ENCODE data around the gene RSPO4. TPM values are rescaled to one million over a fixed set of nuclear protein-coding genes. Genes with fewer than 3 reads are reported as not detected.

Gene RSPO4
- total RNA-seq, 2 experiments from 2014 or later, result 0.14 to 0.25 TPM

GRCh38 chr20:982754-983153 is 19.4 kb downstream of the RSPO4 start:
- Mint-ChIP-seq H3K4me3 (no peak overlapping the region), H3K27me3 (peaks cover 38% of the 10 kb centered on the region), H3K36me3 (ENCODE audit: low read depth) (no peaks in the 10 kb centered on the region), H3K4me1 (ENCODE audit: low read depth) (no peaks in the 10 kb centered on the region), H3K27ac (no peak overlapping the region), H3K9me3 (no peaks in the 10 kb centered on the region)
- POLR2A ChIA-PET, result no interaction called here
- ATAC-seq (ENCODE audit: poor library complexity) (no peak), DNase-seq (no peak)
- no peak overlapping the region for H3K27ac ChIP-seq (ENCODE audit: low read depth in 1 of 2, low read length in 2 of 2)
- no peak for TF ChIP-seq CTCF (IDR thresholded peaks at IDR 0.05)
- H3K4me1 ChIP-seq (ENCODE audit: insufficient read depth, low read length), result no peaks in the 10 kb centered on the region
- H3K4me3 ChIP-seq (ENCODE audit: low read length), result no peak overlapping the region
- CTCF ChIA-PET, result no interaction called here
- H3K36me3 ChIP-seq (ENCODE audit: insufficient read depth, low read length), result no peaks in the 10 kb centered on the region
- peaks cover 0 to 4% of the 10 kb centered on the region in 2 experiments for H3K27me3 ChIP-seq (ENCODE audit: control insufficient read depth in 1 of 2, insufficient read depth in 2 of 2, low read length in 2 of 2)
- no peaks in the 10 kb centered on the region for H3K9me3 ChIP-seq (ENCODE audit: control insufficient read depth in 1 of 2, insufficient read depth in 1 of 2, low read length in 2 of 2)
- intact Hi-C loops (cut with DNase I, micrococcal nuclease), result no loop called here

- H3K4me3 Mint-ChIP-seq, result no peak overlapping the region
- DNase-seq, result no peak
- CTCF ChIA-PET, result no interaction called here
Measured at GRCh38 chr20:977021-977420, 25.1 kb downstream of the RSPO4 start.

GRCh38 chr20:976033-976432 is 26.1 kb downstream of the RSPO4 start:
- Mint-ChIP-seq H3K27me3 (peaks cover 17% of the 10 kb centered on the region), H3K36me3 (ENCODE audit: low read depth) (no peaks in the 10 kb centered on the region), H3K9me3 (no peaks in the 10 kb centered on the region), H3K27ac (no peak overlapping the region), H3K4me1 (ENCODE audit: low read depth) (no peaks in the 10 kb centered on the region), H3K4me3 (no peak overlapping the region)
- CTCF ChIA-PET, result interaction anchor here (1.1 kb wide), 1 partner anchor 157 kb away, joined by 3 read pairs; no protein-coding TSS in a partner anchor
- POLR2A ChIA-PET, result no interaction called here
- no peak overlapping the region for H3K27ac ChIP-seq (ENCODE audit: low read depth in 1 of 2, low read length in 2 of 2)
- no peaks in the 10 kb centered on the region for H3K36me3 ChIP-seq (ENCODE audit: insufficient read depth, low read length)
- DNase-seq, result no peak
- intact Hi-C loops (cut with DNase I, micrococcal nuclease), result no loop called here
- peaks cover 5% of the 10 kb centered on the region for H3K4me1 ChIP-seq (ENCODE audit: insufficient read depth, low read length)
- no peaks in the 10 kb centered on the region for H3K9me3 ChIP-seq (ENCODE audit: control insufficient read depth in 1 of 2, insufficient read depth in 1 of 2, low read length in 2 of 2)
- no peak for ATAC-seq (ENCODE audit: poor library complexity)
- no peaks in the 10 kb centered on the region for H3K27me3 ChIP-seq (ENCODE audit: control insufficient read depth in 1 of 2, insufficient read depth in 2 of 2, low read length in 2 of 2)
- H3K4me3 ChIP-seq (ENCODE audit: low read length), result no peak overlapping the region
- no peak for TF ChIP-seq CTCF (IDR thresholded peaks at IDR 0.05)

More at GRCh38 chr20:977021-977420, 25.1 kb downstream of the RSPO4 start:
- peaks cover 5% of the 10 kb centered on the region for H3K4me1 ChIP-seq (ENCODE audit: insufficient read depth, low read length)
- peaks cover 18% of the 10 kb centered on the region for H3K27me3 Mint-ChIP-seq
- POLR2A ChIA-PET, result no interaction called here
- no peak overlapping the region for H3K27ac ChIP-seq (ENCODE audit: low read depth in 1 of 2, low read length in 2 of 2)
- no peaks in the 10 kb centered on the region for H3K4me1 Mint-ChIP-seq (ENCODE audit: low read depth)
- H3K27me3 ChIP-seq (ENCODE audit: control insufficient read depth in 1 of 2, insufficient read depth in 2 of 2, low read length in 2 of 2), result no peaks in the 10 kb centered on the region
- H3K9me3 ChIP-seq (ENCODE audit: control insufficient read depth in 1 of 2, insufficient read depth in 1 of 2, low read length in 2 of 2), result no peaks in the 10 kb centered on the region
- ATAC-seq (ENCODE audit: poor library complexity), result no peak
- TF ChIP-seq CTCF (IDR thresholded peaks at IDR 0.05), result no peak
- H3K36me3 ChIP-seq (ENCODE audit: insufficient read depth, low read length), result no peaks in the 10 kb centered on the region
- no peaks in the 10 kb centered on the region for H3K36me3 Mint-ChIP-seq (ENCODE audit: low read depth)
- no peak overlapping the region for H3K4me3 ChIP-seq (ENCODE audit: low read length)
- no peak overlapping the region for H3K27ac Mint-ChIP-seq
- H3K9me3 Mint-ChIP-seq, result no peaks in the 10 kb centered on the region
- intact Hi-C loops (cut with DNase I, micrococcal nuclease), result no loop called here
